OCI-LY1 (cell line): Measurements from ENCODE around the gene CRABP1.

Experiments
- CTCF ChIP-seq: fragments of 200-600 bp; sonication (generic), shearing (Covaris generic); IDR thresholded peaks from 2 replicates; pipeline ENCODE4 v1.5.1; 2017; ENCODE audit warnings: mild to moderate bottlenecking, antibody characterized with exemption, low read length, moderate library complexity, mixed read lengths
- EZH2 ChIP-seq: fragments of 200-600 bp; sonication (generic), shearing (Covaris generic); IDR thresholded peaks from 2 replicates; pipeline ENCODE4 v1.8.0; 2017; ENCODE audit warnings: borderline replicate concordance, mixed run types, mild to moderate bottlenecking, antibody characterized with exemption, low read length, moderate library complexity, mixed read lengths

- TF ChIP-seq CTCF (no peak), EZH2 (no peak)
Observed at GRCh38 chr15:78304216-78305066, 35.7 kb upstream of the CRABP1 start.
